IMR-90 (cell line): Measurements from ENCODE around the gene GMEB2. TPM values are rescaled to one million over a fixed set of nuclear protein-coding genes. Genes with fewer than 3 reads are reported as not detected.

Experiments
- ATAC-seq: fragments of 200-7000 bp; cut with Tn5 transposase; 2 replicates; pipeline ENCODE4 v1.9.1; 2020; ENCODE audit warnings: low read depth, mild to moderate bottlenecking, moderate library complexity
- BruUV-seq: library from RNA; stranded (reverse); fragments of 400-500 nt; replicated peaks from 2 replicates; lab custom pipeline; 2021; lab: Mats Ljungman, UMichigan
- CTCF ChIA-PET: fragments of 300-600 bp; formaldehyde crosslinking; extraction: SDS; loops from one replicate; lab custom pipeline; 2021; ENCODE audit warnings: antibody characterized with exemption; lab: Yijun Ruan, JAX
- POLR2A ChIA-PET: fragments of 300-600 bp; sonication (Branson Sonifier 250); formaldehyde crosslinking; loops from one replicate; lab custom pipeline; 2022; ENCODE audit warnings: antibody characterized with exemption; ENCODE audit not compliant: unreplicated experiment; lab: Charles Lee
- DNase-seq: peaks from one replicate; pipeline ENCODE4 v3.0.0; 2013
- H2AFZ ChIP-seq: replicated peaks from 2 replicates; pipeline ENCODE3; 2013; ENCODE audit warnings: low read length, mild to moderate bottlenecking; ENCODE audit not compliant: poor library complexity
- H2AK5ac ChIP-seq: 2 replicates; pipeline ENCODE4 v1.6.1; 2013; ENCODE audit warnings: low read depth, low read length, inconsistent platforms
- H2AK9ac ChIP-seq: replicated peaks from 2 replicates; pipeline ENCODE3; 2013; ENCODE audit warnings: mild to moderate bottlenecking, low read depth, low read length, moderate library complexity; ENCODE audit not compliant: poor library complexity
- H2BK120ac ChIP-seq: 2 replicates; pipeline ENCODE4 v1.6.1; 2013; ENCODE audit warnings: low read depth, low read length, inconsistent platforms
- H2BK15ac ChIP-seq: 3 replicates; pipeline ENCODE4 v1.6.1; 2013; ENCODE audit warnings: low read depth, low read length, inconsistent platforms
- H2BK20ac ChIP-seq: 2 replicates; pipeline ENCODE4 v1.6.1; 2013; ENCODE audit warnings: low read depth, mild to moderate bottlenecking, inconsistent platforms, low read length, moderate library complexity
- H2BK5ac ChIP-seq: 2 replicates; pipeline ENCODE4 v1.6.1; 2013; ENCODE audit warnings: mild to moderate bottlenecking, low read depth, low read length, inconsistent platforms; ENCODE audit not compliant: poor library complexity, severe bottlenecking
- H3K14ac ChIP-seq: replicated peaks from 2 replicates; pipeline ENCODE4 v1.6.1; 2013; ENCODE audit warnings: low read depth, low read length, inconsistent platforms
- H3K18ac ChIP-seq: 2 replicates; pipeline ENCODE4 v1.6.1; 2013; ENCODE audit warnings: low read depth, low read length, control low read depth
- H3K23ac ChIP-seq: 2 replicates; pipeline ENCODE4 v1.6.1; 2013; ENCODE audit warnings: low read depth, low read length, inconsistent platforms
- H3K27ac ChIP-seq: 2 replicates; pipeline ENCODE4 v1.5.1; 2013; ENCODE audit warnings: mild to moderate bottlenecking, control low read depth, low read length; ENCODE audit not compliant: insufficient read depth
- H3K27me3 ChIP-seq: 2 replicates; pipeline ENCODE4 v1.6.1; 2013; ENCODE audit warnings: low read length; ENCODE audit not compliant: control insufficient read depth, insufficient read depth
- H3K36me3 ChIP-seq: 2 replicates; pipeline ENCODE4 v1.6.1; 2013; ENCODE audit warnings: low read length, mixed read lengths; ENCODE audit not compliant: control insufficient read depth, insufficient read depth
- H3K4ac ChIP-seq: 2 replicates; pipeline ENCODE4 v1.6.1; 2013; ENCODE audit warnings: low read depth, low read length, inconsistent platforms
- H3K4me1 ChIP-seq: 2 replicates; pipeline ENCODE4 v1.6.1; 2013; ENCODE audit warnings: low read length, mixed read lengths; ENCODE audit not compliant: control insufficient read depth, insufficient read depth
- H3K4me2 ChIP-seq: 2 replicates; pipeline ENCODE4 v1.6.1; 2013; ENCODE audit warnings: low read depth, mild to moderate bottlenecking, control low read depth, low read length, moderate library complexity
- H3K4me3 ChIP-seq: 2 replicates; pipeline ENCODE4 v1.5.1; 2013; ENCODE audit warnings: low read depth, mild to moderate bottlenecking, control low read depth, low read length, moderate library complexity; ENCODE audit not compliant: insufficient read depth
- H3K56ac ChIP-seq: 2 replicates; pipeline ENCODE4 v1.6.1; 2013; ENCODE audit warnings: low read length, inconsistent platforms; ENCODE audit not compliant: insufficient read depth; ENCODE audit errors: extremely low read depth
- H3K79me1 ChIP-seq, 2 experiments: 2 replicates each; pipeline ENCODE4 v1.6.1; 2013; ENCODE audit warnings: low read length in 2 of 2, inconsistent platforms in 1 of 2, low read depth in 1 of 2
- H3K9ac ChIP-seq: 2 replicates; pipeline ENCODE4 v1.6.1; 2013; ENCODE audit warnings: low read depth, low read length, control low read depth
- H3K9me1 ChIP-seq: 2 replicates; pipeline ENCODE4 v1.6.1; 2013; ENCODE audit warnings: low read length, inconsistent platforms; ENCODE audit not compliant: insufficient read depth
- H3K9me3 ChIP-seq: 2 replicates; pipeline ENCODE4 v1.6.1; 2013; ENCODE audit warnings: low read length; ENCODE audit not compliant: control insufficient read depth, insufficient read depth
- H4K20me1 ChIP-seq: 2 replicates; pipeline ENCODE4 v1.6.1; 2013; ENCODE audit warnings: low read length, inconsistent platforms; ENCODE audit not compliant: insufficient read depth
- H4K5ac ChIP-seq: 2 replicates; pipeline ENCODE4 v1.6.1; 2013; ENCODE audit warnings: mild to moderate bottlenecking, low read depth, low read length, control low read depth
- H4K8ac ChIP-seq, 2 experiments: 2 replicates each; pipeline ENCODE4 v1.6.1; 2013; ENCODE audit warnings: low read depth in 2 of 2, low read length in 2 of 2, control low read depth in 1 of 2, inconsistent platforms in 1 of 2
- H4K91ac ChIP-seq: 2 replicates; pipeline ENCODE4 v1.6.1; 2013; ENCODE audit warnings: low read depth, low read length, inconsistent platforms; ENCODE audit not compliant: insufficient read depth
- CHD1 ChIP-seq: IDR thresholded peaks from 2 replicates; pipeline ENCODE4 v1.6.1; 2012; ENCODE audit warnings: low read depth, low read length, improper control_type of control experiment
- POLR2A ChIP-seq: IDR thresholded peaks from 2 replicates; pipeline ENCODE4 v1.6.1; 2012; ENCODE audit warnings: mild to moderate bottlenecking, low read depth, low read length
- RAD21 ChIP-seq: IDR thresholded peaks from 2 replicates; pipeline ENCODE4 v1.6.1; 2012; ENCODE audit warnings: low read length, improper control_type of control experiment
- RFX5 ChIP-seq: IDR thresholded peaks from 2 replicates; pipeline ENCODE4 v1.8.0; 2012; ENCODE audit warnings: low read depth, mild to moderate bottlenecking, low read length, moderate library complexity
- WGBS, 2 experiments: methylation state at CpG; one replicate each; pipeline versions ENCODE4 v1.1.5 to v1.1.7; 2013; ENCODE audit warnings: missing lambda C conversion rate in 2 of 2; ENCODE audit not compliant: insufficient read length in 1 of 2; ENCODE audit errors: extremely low coverage in 2 of 2; 5-methylcytosine and 5-hydroxymethylcytosine counted together
- dilution Hi-C: fragments of 300-500 bp; cut with HindIII; formaldehyde crosslinking; loops from one replicate; pipeline ENCODE4 v1.14.3; 2018; ENCODE audit warnings: low sequenced_read_pairs; ENCODE audit not compliant: unreplicated experiment
- in situ Hi-C: fragments of 300-500 bp; cut with MboI; formaldehyde crosslinking; loops from 3 replicates; pipeline ENCODE4 v1.14.3; 2019; ENCODE audit warnings: low sequenced_read_pairs, inconsistent platforms, mixed read lengths
- intact Hi-C: fragments of 100-400 bp; cut with micrococcal nuclease; formaldehyde crosslinking; loops from 2 replicates; pipeline ENCODE4 v1.10.0; 2022
- polyA plus RNA-seq, 3 experiments: library from polyadenylated mRNA; depleted of rRNA; stranded (reverse); fragments of >200 nt; gene quantifications; 2 replicates each; pipeline ENCODE4 v1.2.3, GENCODE V29; 2012; ENCODE audit warnings: low replicate concordance in 1 of 3
- total RNA-seq: library from RNA; depleted of rRNA; stranded (reverse); fragments of >200 nt; gene quantifications from 2 replicates; pipeline ENCODE4 v1.2.3, GENCODE V29; 2012

GMEB2 gene
- total and polyA plus RNA-seq, 2 of the 4 experiments (the other 2 are of a cell fraction) = 5.0 to 10.0 TPM

DNA sequence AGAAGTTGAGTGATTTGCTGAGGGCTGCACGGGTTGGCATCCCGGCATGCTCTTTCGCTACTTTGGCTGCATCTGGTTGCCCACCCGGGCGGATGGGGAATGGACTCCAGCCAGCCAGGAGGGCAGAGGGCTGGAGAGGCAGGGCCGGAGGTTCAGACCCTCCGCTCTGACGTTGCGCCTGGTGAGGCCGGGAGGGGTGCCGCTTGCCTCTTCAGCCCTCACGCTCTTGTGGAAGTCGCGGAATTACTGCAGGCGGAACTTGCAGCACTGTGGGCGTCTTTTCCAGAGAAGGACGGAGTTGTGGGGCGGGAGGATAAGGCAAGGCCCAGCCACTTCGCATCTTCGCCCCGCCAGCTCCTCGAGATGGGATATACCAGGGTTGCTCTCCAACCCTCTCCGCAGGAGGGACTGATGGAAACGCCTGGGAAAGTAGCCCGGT lies 31.9 kb upstream of the GMEB2 start:
- intact Hi-C loops = loop anchor here (10.0 kb wide), 1 partner anchor 124 kb away; the partner anchor contains the start of gene PTK6

More for the DNA sequence above, 31.9 kb upstream of the GMEB2 start:
- BruUV-seq = TSS peak; percentile 40
- in situ Hi-C loops (no loop called here), dilution Hi-C loops (no loop called here)
- TF ChIP-seq RFX5 (no peak), CHD1 (no peak), RAD21 (0 out of 2 replicates have a peak, but pooled peaks have one; percentile 3), POLR2A (no peak)
- POLR2A ChIA-PET = interaction anchor here (0.6 to 0.7 kb wide), 2 partner anchors 85 to 298 kb away, joined by 3 read pairs; partner anchors contain the start of gene UCKL1
- Histone ChIP-seq H3K36me3 (peaks cover 23% of the 10 kb centered on the region; the same call in 1 of the 2 replicates), H2AK5ac (peak overlapping the region; percentile 83), H3K23ac (peak overlapping the region; percentile 91), H3K4me3 (peak overlapping the region; percentile 85), H2AFZ (peak overlapping the region; percentile 98), H3K9me1 (0 out of 2 replicates have a peak, but pooled peaks cover 12% of the 10 kb centered on the region), H4K20me1 (peaks cover 3% of the 10 kb centered on the region; the same call in 1 of the 2 replicates), H4K5ac (peak overlapping the region; percentile 48), H2BK20ac (no peak overlapping the region), H4K91ac (peak overlapping the region; percentile 13), H3K27me3 (no peaks in the 10 kb centered on the region), H2BK15ac (no peak overlapping the region), H2BK120ac (no peak overlapping the region), H4K8ac (peak overlapping the region; percentile 64 to 78), H3K27ac (peak overlapping the region; percentile 81), H3K18ac (no peak overlapping the region), H3K4me1 (peaks cover 13% of the 10 kb centered on the region), H3K9ac (peak overlapping the region; percentile 85), H3K79me1 (peaks cover 15 to 41% of the 10 kb centered on the region in 2 experiments), H3K9me3 (no peaks in the 10 kb centered on the region), H3K56ac (peak overlapping the region; percentile 42; the same call in 1 of the 2 replicates), H2BK5ac (peak overlapping the region; percentile 38), H3K4me2 (peak overlapping the region; percentile 81), H3K14ac (peak overlapping the region; percentile 65), H3K4ac (peak overlapping the region; percentile 61), H2AK9ac (peak overlapping the region; percentile 88)
- 0% methylated on average over 8 of the region's 25 CpGs; no CpG with 5 or more reads in 1 of the 2 experiments for WGBS, 2 experiments
- DNase-seq (peak; percentile 40), ATAC-seq (peak; percentile 48)
- CTCF ChIA-PET = no interaction called here
